ENCODE results near the gene COLEC11.

The COLEC11 gene

GRCh38 chr2:3672861-3673678 is 78.2 kb downstream of the COLEC11 start:
- DNase-seq (ENCODE audit: low read depth in 2 of 2) = no peak

DNA sequence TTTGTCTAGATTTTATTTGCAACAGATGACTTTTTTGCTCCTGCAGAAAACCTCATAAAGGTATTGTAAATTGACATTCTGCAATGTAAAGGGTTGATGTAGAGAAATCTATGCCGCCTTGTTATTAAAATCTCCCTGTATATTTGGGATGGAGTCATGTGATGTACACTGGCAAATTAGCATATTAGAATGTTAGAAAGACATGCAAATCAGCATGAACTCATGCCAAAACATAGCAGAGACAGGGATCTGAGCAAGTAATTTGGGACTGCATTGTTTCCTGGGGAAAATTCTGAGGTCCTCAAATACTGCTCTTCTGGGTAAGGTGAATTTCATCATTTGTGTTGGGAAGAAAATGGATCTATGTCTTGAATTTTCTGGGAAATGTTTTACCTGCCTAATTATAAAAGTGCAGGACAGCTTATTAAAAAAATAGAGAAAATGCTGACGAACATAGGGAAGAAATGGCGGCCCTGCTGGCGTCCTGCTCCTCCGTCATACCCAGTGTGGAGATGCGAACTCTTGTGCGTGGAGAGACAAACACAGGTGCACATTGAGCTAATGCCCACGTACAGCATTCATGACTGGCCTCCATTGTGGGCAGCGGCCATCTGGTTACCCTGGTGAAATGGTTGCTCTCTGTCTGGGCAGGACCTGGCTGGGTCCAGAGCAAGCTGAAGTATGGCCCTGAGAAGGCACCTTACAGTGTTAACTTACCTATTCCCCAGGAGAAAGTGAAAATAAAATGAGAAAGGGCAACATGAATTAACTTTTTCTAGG is 79.3 kb downstream of the COLEC11 start:
- no peak for DNase-seq (ENCODE audit: low read depth in 2 of 2)

DNA sequence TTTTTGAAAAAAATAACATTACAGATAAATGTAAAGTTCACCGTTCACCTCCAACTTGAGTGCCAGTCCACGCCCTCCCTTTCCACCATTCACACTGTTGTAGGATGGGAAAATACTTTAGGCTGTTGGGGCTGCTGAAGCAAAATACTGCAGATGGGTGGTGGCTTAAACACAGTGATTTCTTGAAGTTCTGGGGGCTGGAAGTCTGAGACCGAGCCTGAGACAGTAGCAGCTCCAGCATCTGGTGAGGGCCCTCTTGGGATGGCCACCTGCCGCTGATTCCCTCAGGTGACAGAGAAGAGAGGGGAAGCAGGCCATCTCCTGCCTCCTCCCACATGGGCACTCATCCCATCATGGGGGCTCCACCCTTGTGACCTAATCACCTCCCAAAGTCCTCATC is 80.8 kb downstream of the COLEC11 start:
- no peak for DNase-seq (ENCODE audit: low read depth in 2 of 2)

DNA sequence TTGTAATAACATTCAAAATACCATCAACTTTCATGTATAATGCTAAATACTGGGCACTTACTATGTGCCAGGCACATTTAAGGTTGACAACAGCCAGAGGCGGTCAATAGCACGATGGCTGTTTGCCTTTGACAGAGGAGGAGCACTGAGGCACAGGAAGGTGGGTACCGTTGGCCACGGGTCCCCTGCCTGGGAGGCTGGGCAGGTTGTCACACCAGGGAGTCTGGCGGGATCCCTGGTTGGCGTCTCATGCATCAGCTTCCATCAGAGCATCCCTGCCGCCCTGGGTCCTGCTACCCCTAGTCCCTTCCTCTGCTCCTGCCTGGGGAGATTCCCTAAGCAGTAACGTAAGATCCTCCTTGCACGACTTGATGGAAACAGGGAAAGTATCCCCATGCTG is 82.5 kb downstream of the COLEC11 start:
- DNase-seq (ENCODE audit: low read depth in 2 of 2) = no peak

- DNase-seq (ENCODE audit: low read depth in 2 of 2) = no peak
Observed at GRCh38 chr2:3678212-3678611, 83.3 kb downstream of the COLEC11 start.

DNA sequence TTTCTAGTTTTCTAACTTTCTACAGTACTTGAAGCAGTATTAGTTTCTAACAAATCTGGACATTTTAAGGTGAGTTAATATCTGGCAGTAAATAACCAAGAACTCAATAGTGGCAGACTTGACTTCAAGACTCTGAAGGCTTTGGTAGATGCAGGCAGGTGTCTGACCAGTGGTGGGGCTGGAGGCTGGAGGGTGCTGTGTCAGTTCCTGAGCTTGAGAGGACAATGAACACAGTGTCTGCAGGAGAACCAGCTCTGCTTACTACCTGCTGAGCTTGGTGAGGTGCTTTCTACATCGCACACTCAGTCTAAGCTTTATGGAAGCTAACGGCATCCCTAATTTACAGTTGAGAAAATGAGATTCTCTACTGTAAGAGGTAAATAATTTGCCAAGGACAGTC is 84.3 kb downstream of the COLEC11 start:
- no peak for DNase-seq (ENCODE audit: low read depth in 2 of 2)

- DNase-seq (ENCODE audit: low read depth in 2 of 2) = no peak
Observed at GRCh38 chr2:3679616-3680393, 84.9 kb downstream of the COLEC11 start.

GRCh38 chr2:3680548-3681345 is 85.8 kb downstream of the COLEC11 start:
- no peak for DNase-seq (ENCODE audit: low read depth in 2 of 2)

DNA sequence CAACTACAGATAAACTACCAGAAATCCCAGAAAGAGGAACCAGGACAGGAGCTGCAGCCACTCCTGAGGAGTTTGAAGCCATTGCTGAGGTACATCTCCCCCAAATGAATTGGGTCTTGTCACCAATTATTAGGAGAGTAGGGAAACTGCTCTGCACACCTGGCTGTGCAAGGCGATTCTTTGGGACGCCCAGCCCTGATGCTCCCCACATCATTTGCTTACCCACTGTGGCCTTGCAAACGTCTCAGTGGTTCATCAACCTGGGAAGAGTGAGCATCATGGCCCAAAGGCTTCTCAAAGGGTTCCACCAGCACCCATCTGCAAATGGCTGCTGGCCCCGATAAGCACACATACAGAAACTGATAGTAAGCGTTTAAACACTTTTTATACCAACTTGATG is 86.7 kb downstream of the COLEC11 start:
- DNase-seq (ENCODE audit: low read depth in 2 of 2) = no peak

GRCh38 chr2:3682811-3683210 is 87.9 kb downstream of the COLEC11 start:
- DNase-seq (ENCODE audit: low read depth in 2 of 2) = no peak

DNA sequence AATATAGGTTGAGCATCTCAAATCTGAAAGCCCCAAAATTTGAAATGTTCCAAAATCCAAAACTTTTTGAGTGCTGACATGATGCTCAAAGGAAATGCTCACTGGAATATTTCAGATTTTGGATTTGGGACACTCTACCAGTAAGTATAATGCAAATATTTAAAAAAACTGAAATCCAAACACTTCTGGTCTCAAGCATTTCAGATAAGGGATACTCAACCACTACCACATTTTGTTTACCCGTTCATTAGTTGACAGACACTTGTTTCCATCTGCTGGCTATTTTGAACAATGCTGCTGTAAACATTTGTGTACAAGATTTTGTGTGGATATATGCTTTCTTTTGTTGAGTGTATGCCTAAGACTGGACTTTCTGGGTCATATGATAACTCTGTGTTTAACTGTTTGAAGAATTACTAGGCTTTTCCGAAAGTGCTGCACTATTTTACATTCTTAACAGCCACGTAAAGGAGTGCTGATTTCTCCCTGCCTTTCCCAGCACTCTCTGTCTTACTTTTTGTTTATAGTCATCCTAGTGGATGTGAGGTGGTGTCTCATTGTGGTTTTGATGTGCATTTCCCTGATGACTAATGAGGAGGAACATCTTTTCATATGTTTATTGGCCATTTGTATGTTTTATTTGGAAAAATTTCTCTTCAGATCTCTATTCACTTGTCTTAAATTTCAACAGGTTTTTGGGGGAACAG is 89.0 kb downstream of the COLEC11 start:
- no peak for DNase-seq (ENCODE audit: low read depth in 2 of 2)

- DNase-seq (ENCODE audit: low read depth in 2 of 2) = no peak
Observed at GRCh38 chr2:3689998-3690748, 95.3 kb downstream of the COLEC11 start.

DNA sequence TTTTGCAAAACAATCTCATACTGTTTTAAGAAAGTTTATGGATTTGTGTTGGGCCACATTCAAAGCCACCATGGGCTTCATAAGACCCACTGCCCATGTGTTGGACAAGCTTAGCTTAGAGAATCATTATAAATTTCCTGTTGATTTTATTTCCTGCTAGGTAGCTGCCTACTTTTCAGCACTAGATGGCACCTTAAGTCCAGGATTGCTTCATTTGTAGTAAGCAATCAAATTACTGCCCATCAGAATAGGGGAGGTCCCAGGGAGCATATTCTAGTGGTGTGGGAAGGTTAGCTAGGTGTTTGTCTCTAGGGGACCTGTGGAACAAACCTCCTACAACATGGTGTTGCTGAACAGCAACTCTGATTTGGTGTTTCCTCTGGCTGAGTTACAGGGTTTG is 97.5 kb downstream of the COLEC11 start:
- no peak for DNase-seq (ENCODE audit: low read depth in 2 of 2)
